ENCODE measurements around the gene NDST1. TPM values are rescaled to one million over a fixed set of nuclear protein-coding genes. Genes with fewer than 3 reads are reported as not detected.
A peak's percentile ranks its signal among the peaks of the same experiment; 100 is the strongest.

NDST1 gene
- total and polyA plus RNA-seq, 2 of the 8 experiments (the other 6 are each of a cell fraction or from before 2014, with no cell fraction given) = 27.0 to 72.0 TPM

- ChIA-PET CTCF (ENCODE audit: partially characterized antibody) (interaction anchor here (1.0 to 15.3 kb wide), 5 partner anchors 10 to 60 kb away, joined by 4 to 229 read pairs (median 145); partner anchors contain the start of gene NDST1), POLR2A (ENCODE audit: partially characterized antibody) (interaction anchor here (0.9 to 1.3 kb wide), 2 partner anchors 18 to 25 kb away, joined by 3 to 6 read pairs; no protein-coding TSS in a partner anchor)
- no peak for FAIRE-seq
Measured at GRCh38 chr5:150521939-150522503, 14.1 kb downstream of the NDST1 start.

More at GRCh38 chr5:150521939-150522503, 14.1 kb downstream of the NDST1 start:
- peaks cover 7 to 25% (median 14%) of the 10 kb centered on the region in 4 experiments for H3K4me1 ChIP-seq (replicated peaks in 1 of 4; ENCODE audit: control insufficient read depth in 3 of 4, insufficient read depth in 4 of 4, low read length in 3 of 4)
- H2BK120ac ChIP-seq (replicated peaks; ENCODE audit: low read depth, low read length) = no peak overlapping the region
- no peak overlapping the region for H3K56ac ChIP-seq (replicated peaks; ENCODE audit: insufficient read length, low read depth, low read length)
- H4K5ac ChIP-seq (ENCODE audit: insufficient read length, low read depth, low read length) = no peak overlapping the region
- H3K23ac ChIP-seq (ENCODE audit: insufficient read length) = no peak overlapping the region
- H3K79me2 ChIP-seq (ENCODE audit: control insufficient read depth in 1 of 2, insufficient read depth in 2 of 2, low read length in 2 of 2) = peaks cover 0 to 77% of the 10 kb centered on the region in 2 experiments; a peak in 2 of 4 replicates
- no peak overlapping the region for H4K91ac ChIP-seq (replicated peaks; ENCODE audit: insufficient read length, low read length)
- H3K4me2 ChIP-seq (ENCODE audit: insufficient read depth in 1 of 2, low read depth in 2 of 2, low read length in 2 of 2) = no peak overlapping the region
- no peak overlapping the region for H2BK20ac ChIP-seq (ENCODE audit: low read length)
- no peak overlapping the region for H2BK12ac ChIP-seq (ENCODE audit: low read depth, low read length)
- H3K9me3 ChIP-seq (ENCODE audit: insufficient read depth in 2 of 2, low read depth in 1 of 2, low read length in 1 of 2) = no peaks in the 10 kb centered on the region
- peak; percentile 86 for TF ChIP-seq KDM1A (IDR thresholded peaks at IDR 0.05; ENCODE audit: borderline replicate concordance, low read length)
- TF ChIP-seq SP4 (IDR thresholded peaks at IDR 0.05; ENCODE audit: low read length) = no peak
- no peak for TF ChIP-seq ATF3 (IDR thresholded peaks at IDR 0.05; ENCODE audit: insufficient read depth, low read depth, low read length)
- no peak for TF ChIP-seq ATF2 (IDR thresholded peaks at IDR 0.05; ENCODE audit: low read length)
- no peak for TF ChIP-seq KDM5A (IDR thresholded peaks at IDR 0.05; ENCODE audit: low read length)
- TF ChIP-seq NRF1 (IDR thresholded peaks at IDR 0.05; ENCODE audit: low read depth, low read length) = no peak
- TF ChIP-seq SIN3A (conservative IDR thresholded peaks at IDR 0.05 in 1 of 2, IDR thresholded peaks at IDR 0.05 in 1 of 2; ENCODE audit: low read depth in 1 of 2, low read length in 2 of 2) = no peak
- H3K9ac ChIP-seq (replicated peaks in 1 of 4; ENCODE audit: extremely low read depth in 1 of 4, low read depth in 3 of 4, low read length in 3 of 4) = no peak overlapping the region
- H2AK5ac ChIP-seq (ENCODE audit: low read depth, low read length) = no peak overlapping the region; the same call in 1 of the 2 replicates
- no peaks in the 10 kb centered on the region for H3K23me2 ChIP-seq (ENCODE audit: low read depth, low read length)
- H2BK5ac ChIP-seq (ENCODE audit: low read depth, low read length) = no peak overlapping the region
- H3K4me3 ChIP-seq (ENCODE audit: extremely low read depth in 1 of 4, insufficient read depth in 2 of 4, low read depth in 3 of 4, low read length in 4 of 4) = no peak overlapping the region
- H3K27me3 ChIP-seq (replicated peaks in 1 of 4; ENCODE audit: control insufficient read depth in 3 of 4, extremely low read depth in 1 of 4, insufficient read depth in 3 of 4, low read length in 3 of 4) = no peaks in the 10 kb centered on the region
- H3K14ac ChIP-seq (ENCODE audit: insufficient read length) = no peak overlapping the region
- WGBS, 2 experiments (ENCODE audit: extremely low coverage in 1 of 2, insufficient coverage in 1 of 2, insufficient read length in 1 of 2, insufficient replicate concordance in 2 of 2, low coverage in 1 of 2, low lambda C conversion rate in 2 of 2, missing lambda C conversion rate in 1 of 2) = 89% methylated on average over 11 of the region's 11 CpGs; no CpG with 5 or more reads in 1 of the 2 experiments
- H3K4ac ChIP-seq (replicated peaks; ENCODE audit: insufficient read length, low read depth, low read length) = no peak overlapping the region
- no peak overlapping the region for H3K18ac ChIP-seq (ENCODE audit: extremely low read depth, low read length)
- H3K27ac ChIP-seq (ENCODE audit: low read depth, low read length) = no peak overlapping the region
- peaks cover 0 to 10% (median 4%) of the 10 kb centered on the region in 4 experiments; a peak in 2 of 8 replicates for H3K36me3 ChIP-seq (ENCODE audit: control insufficient read depth in 2 of 4, insufficient read depth in 4 of 4, low read length in 3 of 4)
- H3K79me1 ChIP-seq (ENCODE audit: low read depth, low read length) = peaks cover 33% of the 10 kb centered on the region
- peaks cover 29 to 38% of the 10 kb centered on the region in 2 experiments for H4K20me1 ChIP-seq (replicated peaks in 1 of 2; ENCODE audit: control insufficient read depth in 1 of 2, insufficient read depth in 2 of 2, low read length in 2 of 2)
- no peak overlapping the region for H4K8ac ChIP-seq (ENCODE audit: extremely low read depth, insufficient read depth, low read length)
- H2BK15ac ChIP-seq (ENCODE audit: low read length) = no peak overlapping the region
- no peak overlapping the region for H2AFZ ChIP-seq (ENCODE audit: low read length)
- DNase-seq (ENCODE audit: low read depth in 1 of 2, low spot score in 2 of 2) = no peak
